NCI-H1417 treated with DMSO at 0.1 percent for 48 hours (cell line): ENCODE data around the gene PARD3B.

Experiments used
- DNase-seq: peaks from one replicate; lab custom pipeline; 2025; lab: John Stamatoyannopoulos, UW

The PARD3B gene, protein sequence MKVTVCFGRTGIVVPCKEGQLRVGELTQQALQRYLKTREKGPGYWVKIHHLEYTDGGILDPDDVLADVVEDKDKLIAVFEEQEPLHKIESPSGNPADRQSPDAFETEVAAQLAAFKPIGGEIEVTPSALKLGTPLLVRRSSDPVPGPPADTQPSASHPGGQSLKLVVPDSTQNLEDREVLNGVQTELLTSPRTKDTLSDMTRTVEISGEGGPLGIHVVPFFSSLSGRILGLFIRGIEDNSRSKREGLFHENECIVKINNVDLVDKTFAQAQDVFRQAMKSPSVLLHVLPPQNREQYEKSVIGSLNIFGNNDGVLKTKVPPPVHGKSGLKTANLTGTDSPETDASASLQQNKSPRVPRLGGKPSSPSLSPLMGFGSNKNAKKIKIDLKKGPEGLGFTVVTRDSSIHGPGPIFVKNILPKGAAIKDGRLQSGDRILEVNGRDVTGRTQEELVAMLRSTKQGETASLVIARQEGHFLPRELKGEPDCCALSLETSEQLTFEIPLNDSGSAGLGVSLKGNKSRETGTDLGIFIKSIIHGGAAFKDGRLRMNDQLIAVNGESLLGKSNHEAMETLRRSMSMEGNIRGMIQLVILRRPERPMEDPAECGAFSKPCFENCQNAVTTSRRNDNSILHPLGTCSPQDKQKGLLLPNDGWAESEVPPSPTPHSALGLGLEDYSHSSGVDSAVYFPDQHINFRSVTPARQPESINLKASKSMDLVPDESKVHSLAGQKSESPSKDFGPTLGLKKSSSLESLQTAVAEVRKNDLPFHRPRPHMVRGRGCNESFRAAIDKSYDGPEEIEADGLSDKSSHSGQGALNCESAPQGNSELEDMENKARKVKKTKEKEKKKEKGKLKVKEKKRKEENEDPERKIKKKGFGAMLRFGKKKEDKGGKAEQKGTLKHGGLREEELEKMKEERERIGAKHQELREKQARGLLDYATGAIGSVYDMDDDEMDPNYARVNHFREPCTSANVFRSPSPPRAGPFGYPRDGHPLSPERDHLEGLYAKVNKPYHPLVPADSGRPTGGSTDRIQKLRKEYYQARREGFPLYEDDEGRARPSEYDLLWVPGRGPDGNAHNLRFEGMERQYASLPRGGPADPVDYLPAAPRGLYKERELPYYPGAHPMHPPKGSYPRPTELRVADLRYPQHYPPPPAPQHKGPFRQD (N-terminal part only)

DNA sequence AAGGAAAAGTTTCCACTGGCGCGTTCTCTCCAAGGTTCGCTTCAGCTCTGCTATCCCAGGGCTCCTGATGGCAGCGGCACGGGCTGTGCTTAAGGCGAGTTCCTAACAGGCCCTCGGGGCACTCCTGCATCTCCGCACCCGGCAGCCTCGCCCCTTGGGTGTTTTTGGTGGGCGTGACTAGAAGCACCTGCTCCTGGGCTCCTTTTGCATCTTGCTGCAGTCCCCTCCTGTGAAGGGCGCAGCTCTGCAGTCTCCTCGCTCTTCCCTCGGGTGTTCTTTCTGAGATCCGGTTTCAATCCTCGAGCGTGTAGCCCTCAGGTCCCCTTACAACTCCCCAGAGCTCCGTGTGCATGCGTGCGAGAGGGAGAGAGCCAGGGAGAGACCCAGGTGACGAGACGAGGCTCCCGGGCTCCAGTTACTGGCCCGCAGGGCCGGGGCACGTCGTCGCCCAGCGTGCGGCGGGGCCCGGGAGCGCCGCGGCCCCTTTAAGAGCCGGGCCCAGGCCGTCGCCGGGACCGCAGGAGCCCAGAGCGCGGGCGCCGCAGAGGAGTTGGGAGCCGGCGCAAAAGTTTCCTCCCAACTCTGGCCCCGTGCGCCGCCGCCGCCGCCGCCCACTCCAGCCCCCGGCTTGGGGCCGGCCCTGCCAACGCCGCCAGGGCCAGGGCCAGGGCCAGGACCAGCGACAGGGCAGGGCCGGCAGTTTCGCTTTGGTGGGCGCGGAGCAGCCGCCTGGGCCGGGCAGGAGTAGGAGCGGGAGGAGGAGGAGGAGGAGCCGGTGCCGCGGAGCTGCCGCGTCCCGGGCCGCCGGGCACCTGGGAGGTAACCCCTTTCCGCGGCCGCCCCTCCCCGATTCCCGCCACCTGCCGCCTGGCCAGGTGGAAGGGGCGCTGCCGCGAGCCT lies at the start of gene PARD3B:
Gene PARD3B, plus strand, starts transcription at position 515 of the 900 bp plus-strand sequence. CDS start 525 bp downstream, outside the sequence.
- no peak for DNase-seq

DNA sequence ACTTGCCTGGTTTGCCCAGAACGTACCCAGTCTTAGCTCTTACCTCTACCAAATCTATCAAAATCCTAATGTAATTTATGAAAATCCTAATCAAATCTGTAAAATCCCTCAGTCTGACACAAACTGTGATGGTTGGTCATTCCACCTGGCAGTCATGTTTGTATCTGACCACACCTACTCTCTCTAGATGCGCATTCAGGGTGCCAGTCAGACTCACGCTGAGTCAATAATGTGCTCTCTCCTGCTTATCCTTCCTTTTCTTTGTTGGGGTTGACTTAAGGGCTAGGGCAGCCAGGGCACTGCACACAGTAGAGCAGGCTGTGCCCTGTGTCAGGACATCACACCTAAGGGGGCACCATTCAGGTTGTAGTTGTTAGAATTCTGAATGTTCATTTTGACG lies 48.5 kb upstream of the PARD3B start:
- no peak for DNase-seq

DNA sequence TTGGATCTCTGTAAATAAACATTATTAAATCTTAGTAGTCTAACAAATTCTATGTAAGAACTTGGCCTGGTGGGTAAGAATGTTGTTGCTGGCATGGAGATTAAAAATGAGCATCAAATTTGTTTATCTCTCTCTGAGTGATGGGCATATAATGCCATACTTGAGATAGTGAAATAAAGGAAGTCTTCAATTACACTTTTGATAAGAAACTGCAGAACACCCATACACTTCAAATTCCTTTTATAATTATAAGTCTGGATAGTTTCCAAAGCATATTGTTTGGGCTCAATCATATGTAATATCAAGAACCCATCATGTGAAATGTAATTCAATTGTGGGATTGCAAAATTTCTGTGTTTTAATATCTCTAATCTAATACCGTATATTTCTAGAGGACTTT lies 47.4 kb upstream of the PARD3B start:
- no peak for DNase-seq

DNA sequence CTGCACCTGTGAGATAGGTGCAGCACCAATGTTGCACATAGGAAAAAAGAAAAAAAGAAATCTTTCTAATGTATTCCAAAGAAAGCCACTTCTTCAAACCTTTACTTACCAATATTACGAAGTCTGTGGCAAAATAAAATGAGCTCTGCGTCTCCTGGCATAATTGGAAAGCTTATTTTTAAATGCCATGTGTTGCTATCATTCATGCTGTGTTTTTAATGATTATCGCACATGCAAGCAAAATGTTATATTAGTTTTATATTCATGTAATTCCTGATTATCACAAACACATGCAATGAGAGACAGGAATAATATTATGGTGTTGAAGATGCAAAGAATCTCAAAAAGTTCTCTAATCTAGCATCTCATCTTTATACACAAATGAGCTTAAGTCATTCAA lies 47.0 kb upstream of the PARD3B start:
- DNase-seq = no peak

DNA sequence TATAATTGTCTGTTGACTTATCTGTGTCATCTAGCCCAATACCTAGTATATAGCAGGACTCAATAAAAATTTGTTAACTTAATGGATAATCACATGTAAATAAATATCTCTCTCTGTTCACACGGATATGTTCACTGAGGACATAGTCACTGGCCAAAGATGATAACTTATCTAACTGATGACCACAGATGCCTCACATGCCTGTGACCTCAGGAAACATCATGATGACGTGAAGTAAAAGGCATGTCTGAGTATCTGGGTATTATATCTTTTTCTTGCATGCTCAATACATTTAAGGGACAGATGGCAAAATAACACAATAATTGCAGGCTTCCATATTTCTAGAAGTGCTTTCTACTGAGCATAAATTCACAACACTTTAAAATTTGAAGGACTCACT lies 41.4 kb upstream of the PARD3B start:
- no peak for DNase-seq

DNA sequence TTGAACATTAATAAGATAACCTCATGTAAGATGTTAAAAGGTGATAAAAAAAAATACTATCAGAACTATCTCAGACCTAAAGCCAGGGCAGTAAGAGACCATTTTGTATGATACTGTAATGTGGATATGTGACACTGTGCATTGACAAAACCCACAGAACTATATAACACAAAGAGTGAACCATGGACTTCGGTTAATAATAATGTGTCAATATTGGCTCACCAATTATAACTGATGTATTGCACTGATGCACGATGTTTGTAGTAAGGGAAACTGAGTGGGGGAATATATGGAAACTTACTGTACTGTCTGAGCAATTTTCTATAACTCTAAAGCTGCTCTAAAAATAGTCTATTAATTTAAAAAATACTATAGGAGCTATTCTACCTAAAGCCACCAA lies 40.7 kb upstream of the PARD3B start:
- DNase-seq = no peak

DNA sequence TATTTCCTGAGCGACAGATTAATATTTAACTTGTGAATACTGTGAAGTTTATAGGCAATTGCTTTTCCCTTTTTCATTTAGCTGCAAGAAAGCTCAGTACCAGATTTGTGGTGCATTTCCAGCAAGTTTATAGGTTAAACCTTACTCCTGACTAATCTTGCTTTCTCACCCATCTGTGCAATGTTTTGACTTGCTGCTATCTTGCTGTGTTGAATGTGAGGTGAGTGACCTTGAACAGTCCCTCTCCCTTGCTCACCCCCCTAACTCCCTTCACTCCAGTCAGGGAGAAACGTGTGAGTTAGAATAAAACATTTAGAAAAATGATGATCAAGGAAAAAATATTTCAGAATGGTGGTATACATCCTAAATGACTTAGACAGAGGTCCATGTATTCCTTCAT lies 39.8 kb upstream of the PARD3B start:
- no peak for DNase-seq

DNA sequence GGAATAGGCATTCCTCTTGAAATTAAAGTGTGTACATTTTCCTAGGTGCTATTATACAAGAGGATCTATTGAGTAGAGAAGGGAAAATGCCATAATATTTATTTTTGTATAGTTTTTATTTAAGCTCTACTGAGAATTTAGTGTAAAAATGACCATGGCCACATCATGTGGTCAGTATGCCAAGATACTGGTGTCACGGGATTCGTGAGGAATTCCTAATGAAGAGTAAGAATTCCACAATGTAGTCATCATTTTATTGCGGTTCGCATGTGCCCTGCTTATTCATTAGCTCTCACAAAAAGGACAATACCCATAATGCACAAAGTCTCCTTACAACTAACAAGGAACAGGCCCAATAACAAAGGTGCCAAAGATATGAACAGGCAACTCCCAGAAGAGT lies 39.3 kb upstream of the PARD3B start:
- DNase-seq = no peak

DNA sequence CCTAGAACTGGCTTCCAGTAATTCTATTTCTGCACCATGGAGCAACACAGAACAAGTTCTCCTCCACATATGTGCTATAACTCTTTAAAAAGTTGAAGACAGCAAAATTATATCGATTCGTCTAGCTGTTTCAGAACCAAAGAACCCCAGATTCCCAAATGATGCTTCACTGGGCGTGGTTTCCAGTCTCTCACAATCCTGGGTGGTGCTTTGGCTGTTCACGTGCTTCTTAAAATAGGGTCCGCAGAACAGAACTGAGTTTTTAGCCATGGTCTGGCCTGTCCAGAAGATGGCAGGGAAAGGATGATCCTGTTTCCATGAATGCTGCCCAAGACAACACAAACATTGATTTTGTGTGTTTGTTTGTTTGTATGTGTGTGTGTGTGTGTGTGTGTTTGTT lies 37.6 kb upstream of the PARD3B start:
- no peak for DNase-seq

DNA sequence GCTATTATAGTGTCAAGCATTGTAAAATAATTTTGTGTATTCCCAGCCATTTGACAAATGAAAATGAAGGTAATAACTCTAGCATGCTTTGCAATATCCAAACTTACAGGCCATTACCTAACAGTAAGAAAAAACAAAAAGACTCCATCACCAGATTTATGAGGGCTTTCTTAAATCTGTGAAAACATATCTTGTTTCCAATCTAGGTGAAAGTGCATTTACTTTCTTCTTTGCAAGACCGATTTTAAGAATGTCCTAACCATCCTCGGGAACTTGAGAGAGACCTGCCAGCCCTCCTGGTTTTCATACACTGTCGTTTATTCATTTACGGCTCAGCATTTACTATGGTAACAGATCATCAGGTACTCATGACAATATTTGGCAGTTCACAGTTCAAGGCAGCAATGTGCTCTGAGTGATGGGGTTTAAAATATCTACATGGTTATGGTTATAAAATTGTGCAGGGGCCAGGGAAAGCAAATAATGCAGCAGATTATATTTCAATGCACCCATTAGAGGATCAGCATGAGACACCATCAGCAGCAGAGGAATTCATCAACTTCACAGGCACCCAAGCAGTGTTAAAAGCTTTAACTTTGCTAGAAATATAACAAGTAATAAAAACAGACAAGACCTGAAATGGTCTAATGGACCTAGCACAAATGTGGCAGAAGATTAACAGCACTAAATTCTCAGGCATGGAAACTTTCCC lies 34.4 kb upstream of the PARD3B start:
- no peak for DNase-seq

DNA sequence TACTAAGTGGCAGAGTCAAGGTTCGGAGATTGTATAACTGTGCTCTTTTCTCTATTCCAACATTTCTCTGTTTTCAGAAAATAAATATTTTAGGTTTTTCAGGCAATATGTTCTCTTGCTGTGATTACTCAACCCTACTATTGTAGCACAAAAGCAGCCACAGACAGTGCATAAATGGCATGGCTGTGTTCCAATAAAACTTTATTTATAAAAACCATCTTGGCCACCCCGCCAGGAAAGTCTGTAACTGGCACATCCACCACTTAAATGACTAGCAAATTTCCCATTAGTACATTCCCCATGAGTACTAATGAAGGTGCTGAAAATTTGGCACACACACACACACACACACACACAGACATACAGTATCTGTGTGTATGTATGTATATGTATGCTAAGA lies 30.8 kb upstream of the PARD3B start:
- DNase-seq = no peak

DNA sequence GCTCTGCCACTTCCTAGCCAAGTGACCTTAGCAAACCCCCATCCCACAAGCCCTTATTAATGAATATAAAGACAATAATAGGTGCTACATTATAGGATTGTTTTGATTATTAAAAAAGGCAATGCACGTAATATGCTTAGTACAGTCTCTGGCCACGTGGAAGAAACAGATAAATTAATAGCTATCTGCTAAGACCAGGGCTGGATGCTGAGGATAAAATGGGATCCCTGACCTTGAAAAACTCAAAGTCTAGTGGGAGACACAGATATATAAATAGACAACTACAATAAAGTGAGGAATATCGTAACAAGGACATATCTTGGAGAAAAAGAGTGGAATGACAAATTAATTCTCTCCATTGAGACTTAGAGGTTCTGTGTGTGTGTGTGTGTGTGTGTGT lies 29.9 kb upstream of the PARD3B start:
- DNase-seq = no peak

DNA sequence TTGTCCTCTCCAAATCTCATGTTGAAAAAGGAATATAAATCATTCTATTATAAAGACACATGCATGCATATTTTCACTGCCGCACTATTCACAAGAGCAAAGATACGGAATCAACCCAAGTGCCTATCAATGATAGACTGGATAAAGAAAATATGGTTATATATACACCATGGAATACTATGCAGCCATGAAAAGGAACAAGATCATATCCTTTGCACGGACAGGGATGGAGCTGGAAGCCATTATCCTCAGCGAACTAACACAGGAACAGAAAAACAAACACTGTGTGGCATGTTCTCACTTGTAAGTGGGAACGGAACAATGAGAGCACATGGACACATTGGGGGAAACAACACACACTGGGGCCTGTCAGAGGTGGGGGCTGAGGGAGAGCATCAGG lies 28.1 kb upstream of the PARD3B start:
- no peak for DNase-seq

DNA sequence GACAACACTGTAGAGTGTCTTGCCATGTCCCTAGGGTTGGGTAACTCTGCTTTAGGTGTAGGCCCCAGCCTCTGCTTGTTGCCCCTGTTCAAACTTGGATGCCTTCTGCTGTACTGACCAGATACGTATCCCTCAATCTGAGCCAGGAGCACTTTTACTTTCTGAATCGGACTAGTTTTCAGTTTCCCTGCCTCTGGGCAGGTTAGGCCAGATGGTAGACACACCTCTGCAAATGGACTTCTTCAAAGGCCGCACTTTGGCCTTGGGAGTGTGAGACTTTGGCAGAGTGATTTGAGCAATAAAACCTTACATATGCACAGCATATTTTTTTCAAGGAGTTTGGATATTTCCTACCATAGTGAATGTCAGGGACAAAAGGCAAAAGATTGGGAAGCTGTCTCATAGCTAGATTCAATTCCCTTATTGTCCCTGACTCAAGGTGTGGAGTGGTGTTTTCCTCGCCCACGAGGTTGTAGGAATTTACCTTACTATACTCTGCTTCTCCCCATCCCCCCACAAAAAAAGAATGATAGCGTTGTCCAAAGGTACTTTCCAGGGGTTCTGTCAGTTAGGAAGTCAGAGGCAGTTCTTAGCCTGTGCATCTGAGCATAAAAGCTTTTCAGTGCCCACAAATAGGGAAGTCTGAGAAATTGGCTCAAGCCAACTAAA lies 15.3 kb upstream of the PARD3B start:
- DNase-seq = no peak

DNA sequence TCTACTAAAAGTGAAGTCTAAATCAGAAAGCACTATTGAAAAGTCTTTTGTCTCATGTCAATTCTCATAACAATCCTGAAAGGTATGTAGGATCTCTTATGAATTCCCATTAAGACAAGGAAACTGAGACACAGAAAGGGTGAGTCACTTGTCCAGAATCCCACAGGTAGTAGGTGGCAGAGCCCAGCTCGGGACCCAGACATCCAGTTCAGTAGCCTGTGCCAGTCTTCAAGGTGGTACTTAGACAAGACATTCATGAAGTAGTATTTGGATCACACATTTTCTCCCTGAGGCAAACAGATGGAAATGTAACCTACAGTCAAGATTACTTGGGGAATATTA lies 14.8 kb upstream of the PARD3B start:
- DNase-seq = no peak

DNA sequence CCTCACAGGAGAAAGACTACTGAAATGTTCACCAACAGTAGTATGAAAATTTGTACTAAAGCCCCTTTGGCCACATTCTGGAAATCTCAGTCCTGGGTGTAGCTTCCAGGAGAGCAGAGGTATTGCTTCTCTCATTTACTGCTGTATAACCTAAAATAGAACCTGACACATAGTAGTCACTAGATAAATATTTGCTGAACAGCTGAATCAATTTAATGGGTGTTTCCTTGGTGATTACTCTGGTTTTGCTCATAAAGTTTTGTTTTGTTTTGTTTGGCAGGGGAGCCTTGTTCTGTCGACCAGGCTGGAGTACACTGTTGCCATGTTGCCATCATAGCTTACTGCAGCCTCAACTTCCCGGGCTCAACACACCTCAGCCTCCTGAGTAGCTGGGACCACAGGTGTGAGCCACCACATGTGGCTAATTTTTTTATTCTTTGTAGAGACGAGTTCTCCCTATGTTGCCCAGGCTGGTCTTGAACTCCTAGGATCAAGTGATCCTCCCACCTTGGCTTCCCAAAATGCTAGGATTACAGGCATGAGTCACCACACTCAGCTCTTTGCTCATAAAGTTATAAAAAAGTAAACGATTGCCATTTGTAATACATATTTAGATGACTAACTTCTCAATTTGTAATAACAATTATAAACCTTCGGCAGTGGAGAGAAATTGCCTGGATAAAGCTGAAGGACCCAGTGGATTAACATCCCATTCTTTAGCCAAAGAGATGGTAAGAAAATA lies 11.5 kb upstream of the PARD3B start:
- DNase-seq = no peak

DNA sequence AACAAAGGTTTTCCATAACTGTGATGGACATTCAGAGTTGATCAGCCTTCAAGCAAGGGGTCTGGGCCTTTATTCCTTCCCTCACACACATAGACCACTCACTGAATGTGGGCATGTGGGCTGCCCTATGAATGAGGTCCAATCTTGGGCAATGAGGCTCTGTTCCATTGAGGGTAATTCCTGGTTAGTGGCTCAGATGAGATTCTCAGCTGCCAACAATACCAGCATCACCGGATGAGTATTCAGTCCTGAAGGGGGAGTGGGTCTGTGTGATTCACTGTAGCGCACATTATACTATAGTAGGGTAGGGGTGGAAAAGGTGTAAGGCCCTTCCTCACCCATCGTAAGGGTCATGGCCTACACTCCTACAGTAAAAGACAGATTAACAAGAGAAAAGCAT lies 9.9 kb upstream of the PARD3B start:
- no peak for DNase-seq

DNA sequence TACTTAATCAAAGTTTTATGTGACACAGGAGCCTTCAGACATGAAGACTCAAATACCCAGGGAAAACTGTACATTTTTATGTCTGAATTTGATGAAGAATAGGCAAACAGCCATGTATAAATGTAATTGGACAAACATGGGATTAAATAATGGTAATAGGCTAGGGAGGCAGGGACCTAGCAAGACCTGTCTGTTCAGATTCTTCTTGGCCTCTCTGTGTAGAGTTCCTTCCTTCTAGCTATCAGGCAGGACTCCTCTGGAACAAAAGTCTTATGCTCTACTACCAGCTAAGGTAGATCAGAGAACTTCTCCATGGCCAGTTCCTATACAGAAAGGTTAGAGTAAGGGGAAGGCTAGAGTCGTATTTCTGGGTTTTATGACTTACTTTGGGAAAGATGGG lies 9.5 kb upstream of the PARD3B start:
- DNase-seq = no peak

DNA sequence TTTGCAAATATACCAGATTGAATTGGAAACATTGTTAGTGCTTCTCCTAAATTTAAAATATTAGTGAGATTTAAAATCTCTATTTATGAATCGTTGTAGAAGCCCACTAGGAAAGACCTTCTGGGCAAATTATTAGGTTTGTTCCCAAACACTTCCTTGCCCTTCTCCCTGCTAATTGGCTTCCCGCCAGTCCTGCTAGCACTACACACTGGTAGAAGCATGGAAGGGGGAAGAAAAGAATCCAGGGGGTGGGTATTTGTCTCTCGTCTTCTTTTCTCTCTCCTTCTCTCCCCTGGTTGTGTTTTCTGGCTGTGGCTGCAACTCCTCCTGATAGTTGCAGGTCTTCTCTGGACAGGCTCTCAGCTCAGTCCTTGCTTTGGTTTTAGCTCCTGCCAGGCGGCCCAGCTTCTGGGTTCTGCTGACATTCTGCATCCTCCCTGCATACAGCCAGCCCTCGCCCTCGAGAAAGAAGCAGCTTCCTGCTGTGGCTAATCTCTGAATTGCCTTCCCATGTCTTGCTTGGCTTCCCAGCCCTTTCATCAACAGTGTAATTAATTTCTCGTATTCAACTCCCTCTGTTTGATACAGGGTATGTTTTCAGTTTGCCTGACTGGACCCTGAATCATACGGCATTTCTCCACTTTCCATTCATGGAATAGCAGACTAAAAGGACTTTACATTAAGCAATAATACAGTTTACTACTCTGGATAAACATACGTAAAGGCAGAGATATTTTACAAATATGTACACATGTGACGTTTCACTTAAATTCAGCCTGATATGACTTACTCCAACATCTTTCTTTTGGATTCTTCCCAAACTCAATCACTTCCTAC lies 6.9 kb upstream of the PARD3B start:
- DNase-seq = peak; percentile 47
